KOPT-K1 (cell line): ENCODE measurements around the gene TNFRSF1A.
A peak's percentile ranks its signal among the peaks of the same experiment; 100 is the strongest.

Experiments used
- H3K27ac ChIP-seq: fragments of 200-600 bp; sonication (generic); 2 replicates; pipeline ENCODE4 v1.5.1; 2016; ENCODE audit warnings: antibody characterized with exemption, mild to moderate bottlenecking, low read depth, low read length; ENCODE audit not compliant: poor library complexity, severe bottlenecking
- H3K36me3 ChIP-seq: fragments of 200-600 bp; sonication (generic); 2 replicates; pipeline ENCODE4 v1.5.1; 2017; ENCODE audit warnings: antibody characterized with exemption, mild to moderate bottlenecking, low read length, moderate library complexity; ENCODE audit not compliant: insufficient read depth
- H3K9me3 ChIP-seq: fragments of 200-600 bp; sonication (generic); 2 replicates; pipeline ENCODE4 v1.5.1; 2017; ENCODE audit warnings: antibody characterized with exemption, low read length, mild to moderate bottlenecking; ENCODE audit not compliant: insufficient read depth, poor library complexity, severe bottlenecking

The TNFRSF1A gene

DNA sequence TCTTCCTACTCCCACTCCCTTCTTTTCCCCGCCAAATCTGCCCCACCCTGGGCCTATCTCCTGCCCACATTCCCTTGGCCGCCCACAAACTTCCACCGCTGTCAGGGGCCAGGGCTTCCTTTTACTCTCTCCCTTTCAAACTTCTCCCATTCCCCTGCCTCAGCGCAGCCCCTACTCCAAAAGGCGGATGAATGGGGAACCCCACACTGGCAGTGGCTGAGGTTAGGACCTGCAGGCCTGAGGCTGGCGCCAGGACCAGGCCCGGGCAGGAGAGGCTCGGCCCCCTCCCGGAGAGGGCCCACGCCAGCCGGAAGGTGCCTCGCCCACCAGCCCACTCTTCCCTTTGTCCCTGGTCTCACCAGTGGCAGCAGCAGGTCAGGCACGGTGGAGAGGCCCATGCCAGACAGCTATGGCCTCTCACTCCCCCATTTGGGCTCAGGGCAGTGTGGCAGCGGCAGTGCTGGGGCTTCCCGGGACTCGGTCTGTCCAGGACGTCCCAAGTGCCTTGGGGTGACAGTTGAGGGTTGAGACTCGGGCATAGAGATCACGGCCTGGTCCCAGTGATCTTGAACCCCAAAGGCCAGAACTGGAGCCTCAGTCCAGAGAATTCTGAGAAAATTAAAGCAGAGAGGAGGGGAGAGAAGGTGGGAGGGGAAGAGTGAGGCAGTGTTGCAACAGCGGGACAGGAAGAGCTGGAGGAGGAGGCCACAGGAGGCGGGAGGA lies at the start of gene TNFRSF1A:
Gene TNFRSF1A, minus strand, starts transcription at position 660 of the 723 bp plus-strand sequence. Its CDS starts 262 bp downstream, at position 398.
- Histone ChIP-seq H3K9me3 (no peaks in the 10 kb centered on the region), H3K36me3 (no peaks in the 10 kb centered on the region)

DNA sequence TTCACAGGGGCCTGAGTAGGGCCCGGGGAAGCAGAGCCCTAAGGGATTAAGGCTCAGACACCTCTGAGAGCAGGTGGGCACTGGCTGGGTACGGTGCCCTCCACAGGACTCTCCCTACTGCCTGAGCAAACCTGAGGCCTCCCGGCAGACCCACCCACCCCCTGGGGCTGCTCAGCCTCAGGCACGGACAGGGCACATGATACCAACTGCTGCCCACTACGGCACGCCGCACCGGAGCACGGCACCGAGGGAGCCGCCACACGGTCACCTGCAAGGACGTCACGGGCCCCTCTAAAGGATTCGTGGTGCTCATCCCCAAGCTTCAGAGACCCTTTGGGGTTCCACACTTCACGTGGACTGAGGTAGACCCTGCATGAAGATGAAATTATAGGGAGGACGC lies 49.1 kb upstream of the TNFRSF1A start:
- H3K27ac ChIP-seq, result no peak overlapping the region
- no peaks in the 10 kb centered on the region for H3K9me3 ChIP-seq
- no peaks in the 10 kb centered on the region for H3K36me3 ChIP-seq

More for the DNA sequence above, at the start of gene TNFRSF1A:
- H3K27ac ChIP-seq, result peak within 1 kb of the TSS; percentile 99

DNA sequence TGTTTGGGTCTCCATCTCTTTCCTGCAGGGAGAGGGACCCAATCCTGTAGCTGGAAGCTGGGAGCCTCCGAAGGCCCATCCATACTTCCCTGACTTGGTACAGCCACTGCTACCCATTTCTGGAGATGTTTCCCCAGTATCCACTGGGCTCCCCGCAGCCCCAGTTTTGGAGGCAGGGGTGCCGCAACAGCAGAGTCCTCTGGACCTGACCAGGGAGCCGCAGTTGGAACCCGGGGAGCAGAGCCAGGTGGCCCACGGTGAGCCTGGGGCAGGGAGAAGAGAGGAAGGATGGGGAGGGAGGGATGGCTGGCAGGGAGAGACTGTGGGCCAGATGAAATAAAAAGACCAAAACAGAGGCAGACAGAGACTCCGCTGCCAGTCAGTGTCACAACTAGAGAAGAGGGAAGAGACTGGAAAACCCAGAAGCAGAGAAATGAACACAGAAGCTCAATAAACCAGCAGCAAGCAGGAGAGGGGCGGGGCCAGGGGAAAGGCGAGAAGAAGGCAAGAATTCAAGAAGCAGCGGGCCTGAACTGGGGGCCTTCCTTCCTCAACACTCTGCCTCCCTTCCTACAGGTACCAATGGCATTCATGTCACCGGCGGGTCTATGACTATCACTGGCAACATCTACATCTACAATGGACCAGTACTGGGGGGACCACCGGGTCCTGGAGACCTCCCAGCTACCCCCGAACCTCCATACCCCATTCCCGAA lies 48.4 kb upstream of the TNFRSF1A start:
- Histone ChIP-seq H3K36me3 (no peaks in the 10 kb centered on the region), H3K27ac (no peak overlapping the region), H3K9me3 (no peaks in the 10 kb centered on the region)

DNA sequence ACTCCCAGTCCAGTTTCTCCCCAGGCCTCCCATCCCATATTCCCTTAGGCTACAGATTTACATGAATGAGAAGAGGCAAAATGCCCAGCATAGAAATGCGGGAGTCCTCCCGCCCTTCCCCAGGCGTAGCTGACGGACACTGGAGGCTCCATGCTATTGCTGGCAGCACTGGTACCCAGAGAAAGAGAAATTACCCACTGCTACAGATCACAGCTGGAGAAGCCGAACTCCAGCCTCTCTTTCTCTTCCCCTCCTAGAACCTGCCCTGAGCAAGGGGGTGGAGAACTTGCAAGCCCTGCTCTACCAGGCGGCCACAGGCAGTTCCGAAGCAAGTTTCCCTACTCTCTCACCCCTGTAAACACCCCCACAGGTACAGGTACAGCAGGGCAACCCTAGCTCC lies 45.7 kb upstream of the TNFRSF1A start:
- Histone ChIP-seq H3K36me3 (no peaks in the 10 kb centered on the region), H3K9me3 (no peaks in the 10 kb centered on the region), H3K27ac (no peak overlapping the region)

DNA sequence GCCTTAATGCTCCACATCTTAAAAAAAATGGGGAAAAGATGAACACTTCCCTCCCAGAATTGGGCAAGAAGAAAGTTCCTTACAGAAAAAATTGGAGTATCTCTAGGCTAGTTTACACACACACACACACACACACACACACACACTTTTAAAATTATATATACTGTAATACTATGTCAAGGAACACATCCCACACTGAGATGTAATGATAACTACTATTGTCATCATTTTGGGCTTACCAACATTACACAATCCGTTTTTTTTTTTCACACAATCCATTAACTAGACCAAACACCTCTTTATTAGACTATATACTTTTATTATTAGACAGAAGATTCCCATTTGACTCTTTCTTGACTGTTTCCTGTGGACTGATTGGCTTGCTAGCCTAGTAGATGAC lies 44.6 kb upstream of the TNFRSF1A start:
- no peak overlapping the region for H3K27ac ChIP-seq
- H3K9me3 ChIP-seq, result no peaks in the 10 kb centered on the region

DNA sequence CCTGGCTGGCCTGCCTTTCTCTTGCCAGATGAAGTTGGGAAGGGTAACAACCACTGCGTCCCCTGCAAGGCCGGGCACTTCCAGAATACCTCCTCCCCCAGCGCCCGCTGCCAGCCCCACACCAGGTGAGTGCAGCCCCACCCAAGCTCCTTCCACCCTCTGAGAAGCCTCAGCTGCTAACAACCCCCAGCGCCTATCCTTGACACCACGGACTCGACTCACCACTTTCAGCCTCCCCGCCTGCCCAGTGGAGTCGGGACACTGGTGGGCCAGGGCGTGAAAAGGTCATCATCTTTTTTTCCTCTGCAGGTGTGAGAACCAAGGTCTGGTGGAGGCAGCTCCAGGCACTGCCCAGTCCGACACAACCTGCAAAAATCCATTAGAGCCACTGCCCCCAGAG lies 44.2 kb upstream of the TNFRSF1A start:
- H3K9me3 ChIP-seq, result no peaks in the 10 kb centered on the region
- H3K27ac ChIP-seq, result no peak overlapping the region
- H3K36me3 ChIP-seq, result no peaks in the 10 kb centered on the region

More for the DNA sequence above, 44.6 kb upstream of the TNFRSF1A start:
- no peaks in the 10 kb centered on the region for H3K36me3 ChIP-seq

DNA sequence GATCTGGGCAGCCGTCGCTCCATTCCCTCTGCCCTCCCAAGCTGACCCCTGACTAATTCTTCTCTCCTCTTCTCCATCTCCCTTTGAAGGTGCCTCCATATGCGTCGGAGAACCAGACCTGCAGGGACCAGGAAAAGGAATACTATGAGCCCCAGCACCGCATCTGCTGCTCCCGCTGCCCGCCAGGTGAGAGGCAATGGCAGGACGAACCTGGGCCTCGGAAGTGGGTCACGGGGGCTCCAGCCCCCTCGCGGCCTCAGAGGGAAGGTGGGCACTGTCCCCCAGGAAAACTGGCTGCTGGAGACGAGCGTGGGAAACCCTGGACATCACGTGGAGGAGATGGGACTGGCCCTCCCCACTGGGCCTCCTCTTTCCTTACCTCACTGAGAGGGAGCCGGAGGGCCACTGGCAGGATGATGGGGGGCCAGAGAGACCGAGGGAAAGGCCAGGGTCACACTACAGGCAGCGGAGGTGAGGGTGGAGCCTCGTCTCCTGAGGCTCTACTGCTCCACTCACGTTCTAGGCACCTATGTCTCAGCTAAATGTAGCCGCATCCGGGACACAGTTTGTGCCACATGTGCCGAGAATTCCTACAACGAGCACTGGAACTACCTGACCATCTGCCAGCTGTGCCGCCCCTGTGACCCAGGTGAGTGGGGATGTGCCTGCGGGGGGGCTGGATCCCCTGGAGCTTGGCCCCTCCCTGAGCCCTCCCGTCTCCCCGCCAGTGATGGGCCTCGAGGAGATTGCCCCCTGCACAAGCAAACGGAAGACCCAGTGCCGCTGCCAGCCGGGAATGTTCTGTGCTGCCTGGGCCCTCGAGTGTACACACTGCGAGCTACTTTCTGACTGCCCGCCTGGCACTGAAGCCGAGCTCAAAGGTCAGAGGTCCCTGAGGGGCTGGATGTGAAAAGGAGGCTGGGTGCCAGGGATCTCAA lies 42.9 kb upstream of the TNFRSF1A start:
- H3K36me3 ChIP-seq, result no peaks in the 10 kb centered on the region
- H3K9me3 ChIP-seq, result no peaks in the 10 kb centered on the region
- no peak overlapping the region for H3K27ac ChIP-seq

DNA sequence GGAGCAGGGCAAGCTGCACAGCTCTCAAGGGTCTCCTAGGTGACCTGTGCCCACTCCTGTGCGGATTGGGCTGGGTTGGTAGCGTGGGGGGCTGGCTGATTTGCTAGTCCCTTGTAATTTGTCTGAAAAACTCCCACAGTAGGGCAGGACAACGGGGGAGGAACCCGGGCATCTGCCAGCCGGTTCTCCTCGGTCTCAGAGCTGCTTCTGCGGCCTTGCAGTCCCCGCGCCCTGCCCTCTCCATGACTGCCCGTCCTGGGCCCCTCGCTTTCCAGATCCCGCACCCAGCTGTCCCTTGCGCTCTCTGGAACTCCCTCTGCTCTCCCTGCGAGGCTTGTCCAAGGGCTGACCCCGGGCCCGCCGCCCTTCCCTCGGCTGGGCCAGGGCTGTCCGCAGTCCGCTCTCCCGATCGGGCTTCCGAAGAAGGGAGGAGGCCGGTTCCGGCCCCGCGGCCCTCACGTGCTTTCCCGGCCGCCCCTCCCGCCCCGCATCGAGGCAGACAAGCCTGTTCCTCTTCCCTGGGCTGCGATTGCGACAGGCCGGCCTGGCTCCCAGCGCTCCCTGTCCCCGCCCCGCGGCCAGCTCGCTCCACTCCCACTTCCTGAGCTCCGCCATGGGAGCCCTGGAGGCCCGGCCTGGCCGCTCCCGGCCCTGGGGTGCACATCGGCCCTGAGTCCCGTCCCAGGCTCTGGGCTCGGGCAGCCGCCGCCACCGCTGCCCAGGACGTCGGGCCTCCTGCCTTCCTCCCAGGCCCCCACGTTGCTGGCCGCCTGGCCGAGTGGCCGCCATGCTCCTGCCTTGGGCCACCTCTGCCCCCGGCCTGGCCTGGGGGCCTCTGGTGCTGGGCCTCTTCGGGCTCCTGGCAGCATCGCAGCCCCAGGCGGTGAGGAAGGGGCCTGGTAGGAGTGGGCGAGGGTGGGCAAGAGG lies 42.0 kb upstream of the TNFRSF1A start, which contains the start of gene LTBR:
Gene LTBR, plus strand, starts transcription at position 591 of the 927 bp plus-strand sequence. Its CDS starts 197 bp downstream, at position 788.
- Histone ChIP-seq H3K36me3 (no peaks in the 10 kb centered on the region), H3K9me3 (no peaks in the 10 kb centered on the region), H3K27ac (no peak within 1 kb of the TSS)

DNA sequence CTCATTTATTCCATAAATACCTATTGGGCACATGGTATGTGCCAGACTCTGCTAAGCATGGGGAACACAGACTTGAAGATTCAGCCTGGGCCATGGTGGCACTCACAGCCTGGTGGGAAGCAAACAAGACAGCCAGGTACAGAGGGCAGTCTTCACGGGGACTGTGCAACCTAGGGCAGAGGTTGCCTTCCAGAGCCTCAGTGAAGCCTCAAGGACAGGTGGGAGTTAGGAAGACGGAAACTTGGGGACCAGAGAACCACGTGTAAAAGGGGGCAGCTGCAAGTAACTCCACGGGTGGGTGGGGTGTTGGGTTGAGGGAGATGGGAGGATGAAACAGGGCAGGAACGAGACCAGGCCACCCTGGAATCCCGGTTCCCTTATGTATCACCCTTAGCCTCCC lies 41.1 kb upstream of the TNFRSF1A start:
- no peaks in the 10 kb centered on the region for H3K36me3 ChIP-seq
- no peak overlapping the region for H3K27ac ChIP-seq

DNA sequence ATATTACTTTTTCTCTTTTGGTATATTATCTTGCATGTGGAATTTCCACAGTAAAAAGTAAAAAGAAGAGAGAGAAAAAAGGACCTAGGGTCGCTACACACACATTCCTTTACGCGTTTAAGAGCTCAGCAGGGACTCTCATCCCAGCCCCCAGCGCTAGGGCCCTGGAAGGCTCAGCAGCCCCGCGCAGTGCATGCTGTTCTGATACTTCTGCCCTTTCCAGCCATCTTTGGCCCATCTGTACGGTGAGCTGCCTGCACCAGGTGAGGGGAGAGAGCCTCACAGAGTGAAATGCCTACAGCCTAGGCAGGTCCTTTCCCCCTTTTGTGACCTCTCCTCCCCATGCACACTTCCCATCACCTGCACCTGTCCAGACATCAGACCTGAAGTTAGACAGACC lies 40.5 kb upstream of the TNFRSF1A start:
- no peak overlapping the region for H3K27ac ChIP-seq
- no peaks in the 10 kb centered on the region for H3K36me3 ChIP-seq
- no peaks in the 10 kb centered on the region for H3K9me3 ChIP-seq

More for the DNA sequence above, 41.1 kb upstream of the TNFRSF1A start:
- no peaks in the 10 kb centered on the region for H3K9me3 ChIP-seq

DNA sequence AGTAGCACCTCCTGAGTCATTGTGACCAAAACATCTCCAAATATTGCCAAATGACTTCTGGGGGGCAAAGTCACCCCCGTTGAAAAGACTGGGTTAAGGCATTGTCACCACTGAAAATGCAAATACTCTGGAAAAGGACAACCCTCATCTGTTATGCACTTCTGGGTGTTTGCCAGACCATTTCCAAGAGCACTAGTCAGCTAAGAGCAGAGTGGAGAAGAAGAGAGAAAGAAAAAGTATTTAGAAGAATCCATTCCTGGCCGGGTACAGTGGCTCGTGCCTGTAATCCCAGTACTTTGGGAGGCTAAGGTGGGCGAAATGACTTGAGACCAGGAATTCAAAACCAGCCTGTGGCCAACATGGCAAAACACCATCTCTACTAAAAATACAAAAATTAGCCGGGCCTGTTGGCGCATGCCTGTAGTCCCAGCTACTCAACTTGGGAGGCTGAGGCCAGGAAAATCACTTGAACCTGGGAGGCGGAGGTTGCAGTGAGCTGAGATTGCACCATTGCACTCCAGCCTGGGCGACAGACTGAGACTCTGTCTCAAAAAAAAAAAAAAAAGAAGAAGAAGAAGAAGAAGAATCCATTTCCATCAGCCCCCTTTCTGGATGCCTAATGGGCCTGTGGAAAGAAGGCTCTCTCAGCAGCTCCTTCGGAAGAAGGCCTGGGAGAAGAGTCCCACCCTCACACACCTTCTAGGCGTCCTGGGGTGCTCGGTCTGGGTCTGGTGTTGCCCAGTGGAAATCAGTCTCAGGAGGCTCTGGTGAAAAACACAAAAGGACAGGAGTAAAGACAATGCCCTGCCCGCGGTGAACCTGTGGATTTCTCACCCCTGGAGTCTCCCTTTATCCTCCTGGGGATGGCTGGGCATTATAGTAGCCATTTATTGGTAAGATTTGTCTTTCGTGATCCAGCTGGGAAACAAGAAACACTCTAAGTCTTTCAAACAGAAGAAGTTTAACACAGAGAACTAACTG lies 38.6 kb upstream of the TNFRSF1A start:
- Histone ChIP-seq H3K36me3 (no peaks in the 10 kb centered on the region), H3K9me3 (no peaks in the 10 kb centered on the region), H3K27ac (no peak overlapping the region)

DNA sequence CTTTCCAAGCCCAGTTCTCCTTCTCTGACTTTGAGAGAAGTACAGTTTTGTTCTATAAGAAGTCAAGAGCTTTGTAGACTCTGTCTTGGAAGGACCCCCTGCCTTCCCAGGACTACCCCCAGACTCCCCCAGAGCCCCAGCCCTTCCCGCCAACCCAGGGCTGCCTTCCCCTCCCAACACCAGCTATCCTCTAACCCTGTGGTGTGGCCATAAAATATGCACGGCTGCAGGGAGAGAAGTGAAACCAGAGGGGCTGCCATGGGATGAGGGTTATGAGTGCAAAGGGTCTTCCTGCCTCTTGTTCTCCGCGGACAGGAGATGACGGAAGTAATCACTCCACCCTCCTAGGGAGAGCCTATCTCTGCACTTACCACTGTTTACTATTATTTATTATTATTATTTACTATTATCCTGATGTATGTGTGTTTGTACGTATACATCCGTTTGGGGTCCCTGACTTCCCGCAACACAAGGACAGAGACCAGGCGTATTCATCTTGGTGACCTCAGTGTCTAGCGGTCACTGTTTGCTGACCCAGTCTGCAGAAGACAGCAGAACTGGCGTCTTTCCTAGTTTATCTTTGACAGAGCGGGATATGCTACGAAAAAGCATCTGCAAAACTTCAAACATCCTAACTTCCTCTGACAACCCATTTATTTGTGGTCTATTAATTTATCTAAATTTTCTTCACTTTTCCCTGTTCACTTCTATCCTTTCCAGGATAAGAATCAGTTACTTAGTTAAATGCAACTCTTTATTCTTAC lies 37.0 kb upstream of the TNFRSF1A start:
- Histone ChIP-seq H3K9me3 (no peaks in the 10 kb centered on the region), H3K27ac (no peak overlapping the region), H3K36me3 (no peaks in the 10 kb centered on the region)

DNA sequence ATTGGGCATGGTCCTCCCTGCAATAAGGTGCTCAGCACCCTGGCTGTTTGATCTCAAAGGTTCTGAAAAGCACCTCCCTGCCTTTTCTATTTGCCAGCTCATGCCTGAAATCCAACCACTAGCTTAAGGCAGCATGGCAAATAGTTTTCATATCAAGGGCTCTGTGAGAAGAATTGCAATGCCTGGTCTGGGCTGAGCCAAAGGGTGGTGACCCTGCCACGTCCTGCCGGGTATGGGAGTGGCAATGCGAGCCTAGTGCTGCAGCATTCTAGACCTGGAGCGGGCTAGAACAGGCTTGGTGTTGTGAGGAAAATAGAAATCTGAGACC lies 35.8 kb upstream of the TNFRSF1A start:
- H3K27ac ChIP-seq, result peak overlapping the region; percentile 61
- no peaks in the 10 kb centered on the region for H3K9me3 ChIP-seq
- no peaks in the 10 kb centered on the region for H3K36me3 ChIP-seq
